Measurements from ENCODE around the gene IFNAR1. TPM values are rescaled to one million over a fixed set of nuclear protein-coding genes. Genes with fewer than 3 reads are reported as not detected.
A peak's percentile ranks its signal among the peaks of the same experiment; 100 is the strongest.
"Not testable (repeated sequence)": the region's sequence is repeated elsewhere in the genome, so short reads cannot be mapped to it uniquely, and the experiment has no call there.

IFNAR1 gene
- total and polyA plus RNA-seq, 5 donors = 9.6 to 28.7 (median 25.1) TPM

DNA sequence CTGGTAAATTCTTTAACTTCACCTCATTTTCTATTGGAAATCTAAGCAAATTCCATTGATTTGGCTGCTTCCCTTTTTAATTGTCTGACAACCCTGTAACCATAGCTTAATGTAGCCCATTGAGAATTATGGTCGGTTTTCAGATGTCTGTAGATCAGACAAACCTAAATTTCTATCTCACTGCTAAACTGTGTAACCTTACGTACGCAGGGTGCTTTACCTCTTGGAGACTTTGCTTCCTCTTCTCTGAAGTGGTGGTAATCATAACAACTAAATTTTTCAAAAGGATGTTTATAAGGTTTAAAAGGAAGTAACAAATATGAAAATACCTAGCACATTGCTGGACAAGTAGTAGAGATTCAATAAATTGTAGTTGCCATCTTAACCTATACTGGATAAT, 25.9 kb downstream of the IFNAR1 start:
- DNase-seq (no peak), ATAC-seq (no peak)
- Histone ChIP-seq H3K27me3 (ENCODE audit: control insufficient read depth, insufficient read depth) (no peaks in the 10 kb centered on the region), H3K27ac (ENCODE audit: low read length) (no peak overlapping the region), H3K4me1 (ENCODE audit: control insufficient read depth, insufficient read depth, low read length) (no peaks in the 10 kb centered on the region), H3K9me3 (ENCODE audit: control insufficient read depth, low read length) (no peaks in the 10 kb centered on the region), H3K4me3 (ENCODE audit: low read length) (no peak overlapping the region)
- intact Hi-C loops (cut with DNase I) = no loop called here
- 96% methylated on average over 3 of the region's 3 CpGs for WGBS

GRCh38 chr21:33355355-33355754, 30.6 kb downstream of the IFNAR1 start:
- DNase-seq (no peak), ATAC-seq (no peak)
- WGBS = 82% methylated on average over 6 of the region's 6 CpGs
- Histone ChIP-seq H3K4me1 (ENCODE audit: control insufficient read depth, insufficient read depth, low read length) (no peaks in the 10 kb centered on the region), H3K27ac (ENCODE audit: low read length) (no peak overlapping the region), H3K9me3 (ENCODE audit: control insufficient read depth, low read length) (no peaks in the 10 kb centered on the region), H3K4me3 (ENCODE audit: low read length) (no peak overlapping the region), H3K27me3 (ENCODE audit: control insufficient read depth, insufficient read depth) (no peaks in the 10 kb centered on the region)
- intact Hi-C loops (cut with DNase I) = no loop called here

GRCh38 chr21:33355996-33356395, 31.2 kb downstream of the IFNAR1 start:
- Histone ChIP-seq H3K4me3 (ENCODE audit: low read length) (no peak overlapping the region), H3K27me3 (ENCODE audit: control insufficient read depth, insufficient read depth) (no peaks in the 10 kb centered on the region), H3K27ac (ENCODE audit: low read length) (no peak overlapping the region), H3K4me1 (ENCODE audit: control insufficient read depth, insufficient read depth, low read length) (peaks cover under 1% of the 10 kb centered on the region), H3K9me3 (ENCODE audit: control insufficient read depth, low read length) (no peaks in the 10 kb centered on the region)
- intact Hi-C loops (cut with DNase I) = no loop called here
- ATAC-seq = no peak
- DNase-seq = no peak
- 88% methylated on average over 11 of the region's 11 CpGs for WGBS

DNA sequence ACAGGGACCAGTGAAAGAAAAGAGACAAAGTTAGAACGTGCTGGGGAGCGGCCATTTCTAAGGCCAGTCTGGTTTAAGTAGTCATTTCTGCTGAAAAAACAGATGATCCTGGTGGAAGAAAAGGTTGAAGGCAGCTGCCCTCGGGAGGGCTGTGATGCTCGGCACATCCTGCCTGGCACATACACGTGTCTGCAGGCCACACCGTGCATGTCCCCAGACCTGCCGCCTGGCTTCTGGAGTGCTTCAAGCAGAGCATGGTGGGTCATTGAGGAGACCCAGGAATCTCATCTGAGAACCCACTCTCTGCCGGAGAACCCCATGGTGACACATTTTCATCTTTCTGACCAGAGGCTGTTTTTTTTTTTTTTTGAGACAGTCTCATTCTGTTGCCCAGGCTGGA, 32.4 kb downstream of the IFNAR1 start:
- Histone ChIP-seq H3K9me3 (ENCODE audit: control insufficient read depth, low read length) (no peaks in the 10 kb centered on the region), H3K27ac (ENCODE audit: low read length) (no peak overlapping the region), H3K4me1 (ENCODE audit: control insufficient read depth, insufficient read depth, low read length) (peaks cover 3% of the 10 kb centered on the region), H3K27me3 (ENCODE audit: control insufficient read depth, insufficient read depth) (no peaks in the 10 kb centered on the region), H3K4me3 (ENCODE audit: low read length) (no peak overlapping the region)
- no peak for DNase-seq
- WGBS = 75% methylated on average over 8 of the region's 8 CpGs
- no peak for ATAC-seq
- intact Hi-C loops (cut with DNase I) = no loop called here

GRCh38 chr21:33359446-33359845, 34.7 kb downstream of the IFNAR1 start:
- H3K4me1 ChIP-seq (ENCODE audit: control insufficient read depth, insufficient read depth, low read length) = peaks cover 3% of the 10 kb centered on the region
- ATAC-seq (no peak), DNase-seq (no peak)
- no peaks in the 10 kb centered on the region for H3K27me3 ChIP-seq (ENCODE audit: control insufficient read depth, insufficient read depth)
- intact Hi-C loops (cut with DNase I) = no loop called here
- H3K9me3 ChIP-seq (ENCODE audit: control insufficient read depth, low read length) = no peaks in the 10 kb centered on the region
- H3K4me3 ChIP-seq (ENCODE audit: low read length) = no peak overlapping the region
- WGBS = 67% methylated on average over 4 of the region's 4 CpGs
- no peak overlapping the region for H3K27ac ChIP-seq (ENCODE audit: low read length)

DNA sequence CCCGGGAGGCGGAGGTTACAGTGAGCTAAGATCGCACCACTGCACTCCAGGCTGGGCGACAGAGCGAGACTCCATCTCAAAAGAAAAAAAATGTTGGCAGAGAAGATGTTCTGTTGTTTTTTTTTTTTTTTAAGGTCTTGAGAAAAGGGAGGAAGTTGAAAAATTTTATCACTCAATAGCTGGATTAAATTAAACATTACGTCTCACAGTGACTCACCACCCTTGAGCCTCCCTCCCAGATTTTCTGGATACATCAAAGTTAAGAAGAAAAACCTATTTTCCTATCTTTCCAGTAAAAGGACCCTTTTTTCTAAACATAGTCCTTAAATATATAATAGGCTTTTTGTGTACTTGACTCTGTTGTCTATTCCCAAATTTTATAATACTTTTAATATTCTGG, 35.5 kb downstream of the IFNAR1 start:
- ATAC-seq = peak; percentile 68 to 83
- 49% methylated on average over 6 of the region's 6 CpGs for WGBS
- H3K27me3 ChIP-seq (ENCODE audit: control insufficient read depth, insufficient read depth) = no peaks in the 10 kb centered on the region
- H3K4me3 ChIP-seq (ENCODE audit: low read length) = no peak overlapping the region
- no peaks in the 10 kb centered on the region for H3K9me3 ChIP-seq (ENCODE audit: control insufficient read depth, low read length)
- peaks cover 3% of the 10 kb centered on the region for H3K4me1 ChIP-seq (ENCODE audit: control insufficient read depth, insufficient read depth, low read length)
- intact Hi-C loops (cut with DNase I) = loop anchor here in 2 of 4 donors (5.0 to 10.0 kb wide), 2 partner anchors 85 to 158 kb away; no protein-coding TSS in a partner anchor
- no peak overlapping the region for H3K27ac ChIP-seq (ENCODE audit: low read length)
- peak in 1 of 3 donors; percentile 27 for DNase-seq

GRCh38 chr21:33360881-33361602, 36.3 kb downstream of the IFNAR1 start:
- Histone ChIP-seq H3K9me3 (ENCODE audit: control insufficient read depth, low read length) (no peaks in the 10 kb centered on the region), H3K27me3 (ENCODE audit: control insufficient read depth, insufficient read depth) (no peaks in the 10 kb centered on the region), H3K4me3 (ENCODE audit: low read length) (peak overlapping the region; percentile 54), H3K27ac (ENCODE audit: low read length) (peak overlapping the region; percentile 75), H3K4me1 (ENCODE audit: control insufficient read depth, insufficient read depth, low read length) (peaks cover 3% of the 10 kb centered on the region)
- ATAC-seq = peak; percentile 82 to 83
- intact Hi-C loops (cut with DNase I) = loop anchor here in 2 of 4 donors (5.0 to 10.0 kb wide), 2 partner anchors 84 to 159 kb away; no protein-coding TSS in a partner anchor
- WGBS = 16% methylated on average over 14 of the region's 14 CpGs
- DNase-seq = peak; percentile 70 to 87 (median 85)

DNA sequence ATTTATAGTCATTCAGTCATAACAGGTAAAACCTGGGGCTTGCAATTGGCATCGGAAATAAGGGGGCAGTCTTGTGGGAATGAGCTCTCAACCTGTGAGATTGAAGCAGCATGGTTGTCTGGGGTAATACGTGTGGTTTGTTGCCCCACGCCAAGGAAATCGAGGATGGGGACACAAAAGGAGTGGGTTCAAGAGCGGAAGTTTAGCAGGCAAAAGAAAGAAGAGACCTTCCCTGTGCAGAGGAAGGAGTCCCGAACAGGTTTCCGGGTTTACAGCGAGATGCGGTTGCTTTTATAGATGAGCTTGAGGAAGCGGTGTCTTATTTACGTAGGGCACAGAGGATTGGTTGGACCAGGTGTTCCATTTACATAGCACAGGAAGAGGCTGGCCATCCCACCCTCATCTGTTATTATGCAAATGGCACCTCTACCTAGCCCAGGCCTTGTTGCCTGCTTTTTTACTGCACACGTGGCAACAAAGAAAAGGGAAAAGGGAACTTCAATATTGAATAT, 37.3 kb downstream of the IFNAR1 start:
- no peak overlapping the region for H3K27ac ChIP-seq (ENCODE audit: low read length)
- no peak for DNase-seq
- no peaks in the 10 kb centered on the region for H3K27me3 ChIP-seq (ENCODE audit: control insufficient read depth, insufficient read depth)
- H3K9me3 ChIP-seq (ENCODE audit: control insufficient read depth, low read length) = no peaks in the 10 kb centered on the region
- WGBS = 48% methylated on average over 12 of the region's 12 CpGs
- H3K4me1 ChIP-seq (ENCODE audit: control insufficient read depth, insufficient read depth, low read length) = peaks cover 3% of the 10 kb centered on the region
- no peak overlapping the region for H3K4me3 ChIP-seq (ENCODE audit: low read length)
- peak in 1 of 2 donors; percentile 8 for ATAC-seq
- intact Hi-C loops (cut with DNase I) = loop anchor here in 2 of 4 donors (5.0 to 10.0 kb wide), 2 partner anchors 83 to 160 kb away; no protein-coding TSS in a partner anchor

DNA sequence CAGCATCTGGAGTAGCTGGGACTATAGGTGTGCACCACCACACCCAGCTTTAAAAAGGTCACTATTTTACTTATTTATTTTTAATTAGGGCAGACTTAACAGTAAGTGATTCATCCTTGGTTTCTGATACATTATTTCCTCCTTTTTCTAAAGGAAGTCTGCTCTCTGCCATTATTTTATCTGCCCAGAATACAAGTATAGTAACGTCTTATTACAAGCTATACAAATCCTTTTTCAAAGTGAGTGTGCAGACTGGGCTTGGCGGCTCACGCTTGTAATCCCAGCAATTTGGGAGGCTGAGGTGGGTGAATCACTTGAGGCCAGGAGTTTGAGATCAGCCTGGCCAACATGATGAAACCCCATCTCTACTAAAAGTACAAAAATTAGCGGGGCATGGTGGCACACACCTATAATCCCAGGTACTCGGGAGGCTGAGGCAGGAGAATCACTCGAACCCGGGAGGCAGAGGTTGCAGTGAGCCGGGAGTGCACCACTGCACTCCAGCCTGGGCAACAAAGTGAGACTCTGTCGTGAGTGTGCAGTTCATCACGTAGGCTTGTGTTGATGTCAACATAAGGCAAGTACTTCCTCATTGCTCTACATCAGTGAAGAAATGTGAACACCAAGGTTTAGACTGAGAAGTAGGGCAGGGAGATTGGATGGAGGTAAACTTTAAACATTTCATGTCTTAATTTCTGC, 39.3 kb downstream of the IFNAR1 start:
- not testable (repeated sequence) for H3K4me1 ChIP-seq (ENCODE audit: control insufficient read depth, insufficient read depth, low read length); H3K9me3 ChIP-seq (ENCODE audit: control insufficient read depth, low read length); ATAC-seq; DNase-seq; H3K27ac ChIP-seq (ENCODE audit: low read length); H3K4me3 ChIP-seq (ENCODE audit: low read length); H3K27me3 ChIP-seq (ENCODE audit: control insufficient read depth, insufficient read depth)
- 73% methylated on average over 10 of the region's 10 CpGs for WGBS
- intact Hi-C loops (cut with DNase I) = loop anchor here in 2 of 4 donors (5.0 to 10.0 kb wide), 2 partner anchors 81 to 162 kb away; no protein-coding TSS in a partner anchor

DNA sequence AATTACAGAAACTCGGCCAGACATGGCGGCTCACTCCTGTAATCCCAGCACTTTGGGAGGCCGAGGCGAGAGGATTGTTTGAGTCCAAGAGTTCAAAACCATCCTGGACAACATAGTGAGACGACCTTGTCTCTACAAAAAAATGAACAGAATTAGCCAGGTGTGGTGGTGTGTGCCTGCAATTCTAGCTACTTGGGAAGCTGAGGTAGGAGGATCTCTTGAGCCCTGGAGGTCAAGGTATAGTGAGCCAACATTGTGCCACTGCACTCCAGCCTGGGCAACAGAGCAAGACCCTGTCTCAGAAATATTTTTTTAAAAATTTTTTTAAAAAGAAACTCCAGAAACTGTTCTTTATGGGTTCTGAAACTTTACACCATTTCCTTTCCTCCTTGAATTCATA, 40.1 kb downstream of the IFNAR1 start:
- DNase-seq (no peak), ATAC-seq (no peak)
- Histone ChIP-seq H3K4me1 (ENCODE audit: control insufficient read depth, insufficient read depth, low read length) (peaks cover 3% of the 10 kb centered on the region), H3K27ac (ENCODE audit: low read length) (no peak overlapping the region), H3K27me3 (ENCODE audit: control insufficient read depth, insufficient read depth) (no peaks in the 10 kb centered on the region), H3K4me3 (ENCODE audit: low read length) (no peak overlapping the region), H3K9me3 (ENCODE audit: control insufficient read depth, low read length) (no peaks in the 10 kb centered on the region)
- WGBS = 94% methylated on average over 5 of the region's 5 CpGs
- intact Hi-C loops (cut with DNase I) = loop anchor here in 2 of 4 donors (5.0 to 10.0 kb wide), 2 partner anchors 80 to 163 kb away; no protein-coding TSS in a partner anchor

Measured in right cardiac atrium (tissue), 5 donors.